Hepatic stellate cell (primary cell): Measurements from ENCODE around the gene PKP4.

Experiments used
- DNase-seq: peaks from one replicate; pipeline ENCODE4 v3.0.0; 2011; ENCODE audit warnings: low spot score

PKP4 gene

DNA sequence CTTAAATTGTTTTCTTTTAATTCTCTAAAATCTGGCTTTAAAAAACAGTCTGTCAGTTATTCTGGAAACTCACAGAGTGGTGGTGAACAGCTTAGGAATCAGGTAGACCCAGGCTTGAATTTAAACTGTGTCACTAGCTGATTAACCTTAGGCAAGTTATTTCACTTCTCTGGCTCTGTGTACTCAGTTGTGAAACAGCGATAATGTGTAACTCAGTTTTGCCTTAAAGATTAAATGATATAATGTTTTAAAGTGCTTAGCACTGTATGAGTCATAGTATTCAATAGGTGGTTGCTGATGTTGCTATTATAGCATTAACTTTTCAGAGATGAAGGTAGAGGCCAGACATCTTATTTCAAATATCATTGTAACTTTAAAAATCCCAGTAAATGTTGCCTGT is 40.7 kb downstream of the PKP4 start:
- no peak for DNase-seq

DNA sequence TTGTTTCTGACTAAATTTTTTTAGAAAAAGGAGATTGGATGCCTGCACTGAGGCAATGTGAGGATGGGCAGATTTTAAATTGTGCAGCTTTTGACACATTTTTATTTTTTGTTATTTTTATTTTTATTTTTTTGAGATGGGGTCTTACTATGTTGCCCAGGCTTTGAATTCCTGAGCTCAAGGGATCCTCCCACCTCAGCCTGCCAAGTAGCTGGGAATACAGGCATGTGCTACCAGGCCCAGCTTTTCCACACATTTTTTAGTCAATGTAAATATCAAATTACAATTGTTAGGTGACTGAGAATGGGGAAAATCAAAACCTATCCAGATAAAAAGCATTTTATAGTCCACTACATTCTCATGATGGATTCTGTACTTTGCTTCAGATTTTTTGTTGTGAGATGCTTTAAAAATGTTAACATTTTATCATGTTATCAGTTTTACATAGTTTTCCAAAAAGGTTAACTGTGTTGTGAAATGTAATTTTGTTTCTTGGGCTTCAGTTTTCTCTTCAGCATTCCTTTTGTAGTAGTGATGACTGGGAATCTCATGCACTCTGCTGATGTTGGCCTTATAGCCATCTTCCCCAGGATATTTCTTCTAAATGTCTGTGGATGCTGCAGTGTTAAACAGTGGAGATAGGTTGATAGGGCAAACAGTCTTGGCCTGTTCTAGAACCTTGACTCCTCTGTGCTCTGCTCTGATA is 41.4 kb downstream of the PKP4 start:
- DNase-seq = peak; percentile 12

DNA sequence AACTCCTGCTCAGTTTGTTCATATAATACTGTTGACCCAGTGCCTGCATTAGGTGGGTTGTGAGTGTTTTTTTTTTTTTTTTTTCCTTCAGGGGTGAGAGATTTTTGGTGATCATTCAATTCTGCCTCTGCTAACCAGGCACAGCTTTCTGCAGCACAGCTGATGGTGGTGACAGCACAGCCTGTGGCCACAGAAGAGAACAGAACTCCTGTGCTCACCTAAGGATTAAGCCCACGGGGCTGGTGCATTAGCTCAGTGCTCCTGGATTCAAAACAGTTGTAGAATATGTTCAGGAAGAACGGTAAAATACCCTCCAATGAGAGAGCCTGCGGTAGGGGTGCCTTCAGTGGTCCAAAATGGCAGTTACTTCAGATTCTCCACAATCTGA is 42.0 kb downstream of the PKP4 start:
- DNase-seq = no peak

DNA sequence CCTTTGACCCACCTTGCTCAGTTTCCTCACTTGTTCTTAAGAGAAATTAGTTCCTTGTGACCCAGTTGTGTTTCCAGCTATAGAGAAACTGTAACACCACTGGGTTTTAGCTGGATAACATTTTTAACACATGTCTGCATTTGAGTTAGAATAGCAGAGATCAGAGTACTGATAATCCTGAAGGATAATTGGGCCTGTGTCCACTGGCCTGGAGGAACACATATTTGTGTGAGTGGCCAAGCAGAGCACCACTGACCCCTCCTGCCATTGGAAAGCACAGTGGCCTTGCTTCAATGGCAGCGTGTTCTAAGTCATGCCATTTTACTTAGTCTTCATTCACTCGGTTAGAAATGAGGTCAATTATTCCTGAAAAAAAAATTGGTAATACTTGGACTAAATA is 42.6 kb downstream of the PKP4 start:
- no peak for DNase-seq

DNA sequence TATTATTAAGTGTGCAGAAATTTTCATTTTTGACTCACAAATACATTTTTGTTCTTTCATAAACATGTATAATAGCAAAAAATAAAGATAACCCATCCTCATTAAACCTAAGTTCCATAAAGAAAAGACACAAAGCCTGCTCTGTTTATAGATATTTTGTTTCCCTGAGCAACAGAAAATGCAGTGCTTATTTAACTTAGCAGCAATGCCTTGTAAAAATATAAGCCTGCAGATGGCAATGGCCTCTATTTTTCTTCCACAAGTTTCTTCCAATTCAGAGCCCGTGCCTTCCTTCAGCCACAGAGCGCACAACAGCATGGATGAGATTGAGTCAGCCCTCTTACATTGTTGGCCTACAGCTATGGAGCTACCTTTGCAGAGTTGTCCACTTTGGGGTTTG is 43.6 kb downstream of the PKP4 start:
- DNase-seq = no peak

DNA sequence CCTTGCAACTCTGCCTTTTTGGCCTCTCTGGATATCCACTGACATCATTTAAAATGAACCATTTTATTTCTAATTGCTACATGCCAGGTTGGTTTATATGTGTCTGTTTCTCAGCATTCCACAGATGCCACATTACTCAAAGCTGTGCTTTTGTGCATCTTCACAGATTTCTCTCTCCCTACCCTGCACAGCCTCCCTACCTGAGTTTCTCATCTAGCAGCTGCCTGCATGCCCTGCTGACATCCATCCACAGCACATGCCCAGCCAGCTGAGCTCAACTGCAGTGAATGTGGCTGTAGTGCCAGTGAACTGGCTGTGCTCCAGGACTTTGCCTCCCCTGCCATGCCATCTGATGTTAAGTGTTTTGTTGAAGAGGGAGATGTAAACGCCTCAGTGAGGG is 44.5 kb downstream of the PKP4 start:
- no peak for DNase-seq

DNA sequence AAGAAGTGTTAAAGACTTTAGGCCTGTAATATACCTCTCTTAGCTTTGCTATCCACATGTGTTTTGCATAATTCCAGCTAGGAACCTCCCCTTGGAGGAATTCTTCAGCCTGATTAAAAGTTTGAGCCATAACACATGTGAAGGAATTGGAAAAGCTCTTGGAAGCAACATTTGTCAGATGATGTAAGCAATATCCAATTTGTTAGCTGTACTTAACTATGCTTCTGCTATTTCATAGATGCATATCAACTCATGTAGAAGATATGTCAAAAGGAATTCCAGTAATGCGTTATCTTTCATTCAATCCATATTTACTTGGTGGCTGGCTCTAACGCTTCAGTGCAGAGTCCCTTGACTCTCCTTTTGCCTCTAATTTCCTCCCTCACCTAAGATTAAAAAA is 46.2 kb downstream of the PKP4 start:
- peak; percentile 43 for DNase-seq

DNA sequence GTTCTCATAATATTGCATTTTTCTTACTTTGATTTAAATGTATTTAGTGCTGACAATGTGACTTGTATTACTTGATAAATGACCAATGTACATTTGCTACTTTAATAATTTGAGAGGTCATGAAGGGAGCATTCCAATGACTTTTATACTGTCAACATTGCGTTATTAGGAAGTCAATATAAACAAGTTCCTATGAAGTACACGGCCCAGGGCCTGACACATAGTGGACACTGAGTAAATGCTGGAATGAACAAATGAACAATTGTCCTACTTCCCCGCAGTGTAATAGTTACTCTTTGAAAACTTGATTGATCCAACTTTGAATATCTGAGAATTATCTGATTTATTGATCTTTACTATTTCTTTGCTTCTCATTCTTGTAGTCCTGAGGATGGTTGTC is 47.3 kb downstream of the PKP4 start:
- DNase-seq = no peak

DNA sequence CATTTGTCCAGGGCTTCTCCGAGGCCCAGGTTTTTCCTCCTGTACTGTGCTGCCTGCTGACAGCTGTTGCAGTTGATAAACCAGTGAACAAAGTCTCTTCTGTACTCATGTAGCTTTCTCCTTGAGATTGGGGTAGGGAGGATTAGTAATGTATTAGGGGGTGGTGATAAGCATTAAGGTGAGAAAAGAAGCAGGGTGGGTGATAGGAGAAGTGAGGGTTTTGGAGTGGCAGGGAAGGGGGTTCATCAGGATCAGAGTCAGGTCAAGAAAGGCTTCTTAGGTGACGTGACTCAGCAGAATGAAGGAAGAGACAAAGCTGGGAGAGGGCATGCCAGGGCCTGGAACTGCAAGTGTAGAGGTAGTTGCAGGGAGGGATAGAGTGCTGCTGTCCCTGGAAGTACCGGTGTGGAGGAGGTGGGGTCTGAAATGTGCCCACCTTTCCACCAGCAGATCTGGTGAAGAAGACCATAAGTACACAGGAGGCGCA is 48.7 kb downstream of the PKP4 start:
- DNase-seq = no peak

DNA sequence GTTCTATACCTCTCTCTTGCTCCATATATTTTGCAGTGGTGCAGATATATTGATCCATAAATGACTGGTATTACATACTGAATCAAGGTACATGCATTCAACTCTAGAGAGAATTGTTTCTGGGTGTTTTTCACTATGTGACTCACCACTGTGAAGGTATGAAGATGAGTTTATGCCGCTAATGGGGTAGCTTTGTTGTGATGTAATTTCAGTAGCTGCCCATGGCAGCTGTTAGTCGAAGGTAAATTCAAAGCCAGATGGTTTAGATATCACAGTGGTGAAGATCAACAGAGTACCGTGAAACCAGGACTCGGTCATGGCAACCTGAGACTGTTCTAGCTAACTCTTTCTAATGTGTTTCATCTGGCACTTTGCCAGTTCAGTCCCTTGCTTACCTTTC is 50.4 kb downstream of the PKP4 start:
- DNase-seq = no peak

DNA sequence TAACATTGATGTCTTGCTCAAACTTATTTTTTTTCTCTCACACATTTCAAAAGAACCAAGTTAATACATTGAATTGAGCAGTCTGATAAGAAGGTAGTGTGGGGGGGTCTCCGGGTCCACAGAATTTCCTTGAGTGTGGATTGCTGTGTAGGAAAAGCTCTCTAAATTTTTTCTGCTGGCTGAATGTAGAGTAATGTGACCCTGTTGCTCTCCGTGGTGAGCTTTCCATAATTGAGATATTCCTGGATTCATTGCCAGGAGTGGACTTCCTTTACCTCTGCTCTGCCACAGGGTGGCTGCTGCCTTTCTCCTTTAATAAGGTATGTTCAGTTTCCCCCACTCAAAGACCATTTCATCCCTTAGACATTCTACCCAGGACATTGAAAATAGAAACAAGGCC is 50.9 kb downstream of the PKP4 start:
- no peak for DNase-seq

DNA sequence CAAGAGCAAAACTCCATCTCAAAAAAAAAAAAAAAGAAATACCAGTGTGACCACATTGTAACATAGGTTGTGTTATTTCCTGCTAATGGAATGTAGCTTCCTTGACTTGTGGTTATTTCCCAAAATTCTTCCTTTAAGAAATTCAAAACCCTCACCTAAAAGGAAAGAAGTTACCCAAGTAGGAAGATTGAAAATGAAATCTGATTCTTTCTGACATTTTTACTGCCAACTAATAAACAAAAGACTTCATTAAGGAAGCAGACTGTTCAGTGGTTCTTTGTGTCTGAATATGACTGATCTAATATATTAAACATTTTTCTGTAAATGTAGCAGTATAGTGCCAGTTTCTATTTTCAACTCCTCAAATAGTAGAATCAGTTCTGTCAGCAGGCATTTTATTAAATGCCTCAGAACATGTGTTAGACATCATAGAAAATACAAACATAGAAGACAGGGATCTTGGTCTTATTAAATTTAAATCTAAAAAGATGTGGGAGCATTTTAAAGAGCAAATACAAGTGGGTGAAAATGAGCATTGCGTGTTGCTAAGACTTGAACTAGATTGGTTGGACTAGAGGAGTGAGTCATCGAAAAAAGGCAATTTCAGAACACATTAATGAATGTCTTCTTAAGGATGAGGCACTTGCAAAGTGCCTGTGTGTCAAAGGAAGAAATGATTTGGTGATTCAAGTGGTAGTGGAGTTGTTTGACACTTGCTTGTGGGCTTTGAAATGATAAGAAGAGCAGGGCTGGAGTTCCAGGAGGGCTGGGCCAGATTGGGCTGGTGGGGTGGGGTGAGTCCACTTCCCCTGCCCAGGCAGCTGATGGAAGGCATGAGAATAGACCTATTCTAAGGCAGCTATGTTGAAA is 53.4 kb downstream of the PKP4 start:
- no peak for DNase-seq

DNA sequence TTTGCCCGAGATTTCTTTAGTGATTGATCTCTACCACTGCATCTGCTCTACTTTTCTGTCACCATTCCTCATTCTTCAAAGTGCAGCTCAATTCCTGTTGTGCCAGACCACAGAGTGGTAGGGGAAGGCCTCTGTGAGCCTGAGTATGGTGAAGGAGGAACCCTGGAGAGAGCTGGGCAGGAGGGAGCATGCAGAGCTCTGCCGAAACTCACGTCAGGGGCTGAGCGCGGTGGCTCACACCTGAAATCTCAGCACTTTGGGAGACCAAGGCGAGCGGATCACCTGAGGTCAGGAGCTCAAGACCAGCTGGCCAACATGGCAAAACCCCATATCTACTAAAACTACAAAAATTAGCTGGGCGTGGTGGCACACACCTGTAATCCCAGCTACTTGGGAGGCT is 54.1 kb downstream of the PKP4 start:
- DNase-seq = no peak

DNA sequence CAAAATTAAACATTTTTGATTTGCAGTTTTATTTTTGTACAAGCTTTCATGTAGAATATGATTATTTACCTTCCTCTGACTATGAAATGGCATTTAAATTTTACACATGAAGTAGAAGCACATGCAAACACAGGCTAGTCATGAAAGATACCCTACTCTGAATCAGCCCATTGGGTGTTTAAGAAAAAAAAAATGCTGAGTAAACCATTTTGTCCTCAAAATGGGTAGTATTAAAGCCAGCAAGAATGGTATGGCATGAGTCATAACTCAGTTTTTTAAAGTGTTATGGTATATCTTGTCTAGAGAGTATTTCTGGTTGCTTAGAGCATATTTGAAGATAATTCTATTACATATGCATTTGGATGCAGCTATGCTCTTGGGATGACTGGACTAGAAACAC is 55.0 kb downstream of the PKP4 start:
- DNase-seq = no peak

DNA sequence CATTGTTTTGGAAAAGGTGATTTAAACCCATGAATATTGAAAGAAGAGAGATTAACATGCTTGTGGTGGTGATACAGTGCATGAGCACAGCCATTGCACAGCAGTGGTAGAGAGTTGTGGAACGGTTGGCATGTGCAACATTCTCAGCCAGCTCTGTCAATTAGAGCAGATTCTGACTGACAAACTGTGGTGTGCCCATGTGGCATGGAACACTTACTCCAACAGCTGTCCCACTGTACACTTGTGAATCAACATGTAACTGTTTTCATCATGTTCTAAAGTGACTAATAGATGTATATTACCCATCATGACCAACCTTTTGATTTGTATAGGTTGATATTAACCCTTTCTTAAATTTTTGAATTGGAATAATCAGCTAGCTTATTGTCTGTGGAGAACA is 55.6 kb downstream of the PKP4 start:
- no peak for DNase-seq

DNA sequence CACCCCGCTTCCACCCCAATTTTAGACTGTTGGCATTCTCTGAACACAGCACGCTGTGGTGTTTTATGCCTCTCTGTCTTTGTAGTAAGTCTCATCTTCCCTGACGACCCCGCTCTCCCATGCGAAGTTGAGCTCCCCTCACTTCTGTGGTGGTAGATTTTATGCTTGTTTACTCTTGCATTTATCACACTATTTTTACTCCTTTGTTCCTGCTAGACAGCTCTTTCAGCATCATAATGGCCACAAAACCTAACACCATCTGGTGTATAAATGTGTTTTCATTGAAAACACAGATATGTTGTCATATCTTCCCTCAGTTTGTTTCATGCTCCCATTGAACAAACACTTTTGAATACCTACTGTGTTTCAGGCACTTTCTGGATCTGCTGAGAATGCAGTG is 57.1 kb downstream of the PKP4 start:
- no peak for DNase-seq

DNA sequence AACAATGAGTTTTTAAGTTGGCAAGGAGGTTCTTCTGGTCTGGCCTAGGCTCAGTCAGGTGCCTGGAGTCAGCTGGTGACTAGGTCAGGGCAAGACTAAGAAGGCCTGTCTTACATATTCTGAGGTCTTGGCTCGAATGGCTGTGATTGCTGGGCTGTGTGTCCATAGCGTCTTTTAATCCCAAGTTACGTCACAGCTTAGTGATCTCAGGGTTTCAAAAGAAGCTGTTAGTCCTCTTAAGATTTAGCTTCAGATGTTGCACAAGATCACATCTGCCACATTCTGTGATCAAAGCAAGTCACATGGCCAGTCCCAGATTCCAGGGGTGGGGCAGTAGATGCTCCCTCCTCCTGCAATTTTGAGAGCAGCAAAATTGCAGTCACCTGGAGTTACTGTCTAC is 61.3 kb downstream of the PKP4 start:
- no peak for DNase-seq

DNA sequence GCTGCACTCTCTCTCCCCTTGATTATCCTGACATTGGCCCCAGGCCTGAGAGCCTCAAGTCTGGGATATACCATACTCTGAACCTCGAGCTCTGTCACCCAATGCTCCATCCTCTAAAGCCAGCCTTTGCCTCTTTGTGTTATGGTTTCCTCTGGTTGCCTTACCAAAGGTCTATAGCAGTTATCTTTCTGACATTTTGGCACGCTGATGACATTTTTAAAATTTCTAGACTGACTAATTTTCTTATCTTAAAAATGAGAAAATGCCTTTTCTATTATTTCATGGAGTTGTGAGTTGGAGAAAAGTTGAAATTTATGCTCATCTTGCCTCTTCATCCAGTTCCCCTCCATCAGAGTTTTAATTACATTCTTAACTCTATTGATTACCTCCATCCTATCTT is 62.7 kb downstream of the PKP4 start:
- no peak for DNase-seq

DNA sequence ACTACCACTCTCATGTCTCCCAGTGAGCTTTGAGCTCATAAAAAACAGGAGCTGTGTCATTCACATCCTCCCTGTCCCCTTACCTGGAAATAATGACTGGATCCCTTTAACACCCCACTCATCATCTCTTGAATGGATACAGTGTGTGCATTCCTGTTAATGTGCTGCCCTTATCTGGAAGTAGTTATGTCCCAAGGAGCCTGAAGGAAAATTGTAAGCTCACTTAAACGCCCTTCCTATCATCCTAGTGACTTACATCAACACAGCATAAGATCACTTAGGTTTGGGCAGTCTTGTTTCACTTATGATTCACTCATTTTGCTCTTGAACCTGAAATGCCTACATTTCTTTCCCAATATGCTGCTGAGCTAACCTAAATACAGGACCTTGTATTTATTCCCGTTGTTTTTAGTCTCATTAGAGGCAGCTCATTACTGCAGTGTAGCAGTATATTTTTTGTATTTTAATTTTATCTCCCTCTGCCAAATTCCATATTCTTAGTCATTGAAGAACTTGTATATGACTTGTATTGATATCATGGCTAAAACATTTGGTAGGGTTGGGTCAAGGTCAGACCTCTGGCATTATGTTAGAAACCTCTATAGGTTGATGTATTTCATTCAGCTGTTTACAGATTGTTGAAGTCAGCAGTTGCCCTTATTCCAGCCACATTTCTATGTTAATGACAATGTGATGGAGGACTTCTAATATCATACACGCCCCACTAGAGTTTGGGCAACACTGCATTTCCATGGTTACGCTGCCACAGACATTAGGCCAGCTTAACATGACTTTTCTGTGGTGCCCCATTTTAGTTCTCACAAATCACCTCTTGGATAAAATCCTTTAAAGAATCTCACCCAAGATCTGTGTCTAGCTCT is 72.9 kb downstream of the PKP4 start:
- DNase-seq = peak; percentile 11

DNA sequence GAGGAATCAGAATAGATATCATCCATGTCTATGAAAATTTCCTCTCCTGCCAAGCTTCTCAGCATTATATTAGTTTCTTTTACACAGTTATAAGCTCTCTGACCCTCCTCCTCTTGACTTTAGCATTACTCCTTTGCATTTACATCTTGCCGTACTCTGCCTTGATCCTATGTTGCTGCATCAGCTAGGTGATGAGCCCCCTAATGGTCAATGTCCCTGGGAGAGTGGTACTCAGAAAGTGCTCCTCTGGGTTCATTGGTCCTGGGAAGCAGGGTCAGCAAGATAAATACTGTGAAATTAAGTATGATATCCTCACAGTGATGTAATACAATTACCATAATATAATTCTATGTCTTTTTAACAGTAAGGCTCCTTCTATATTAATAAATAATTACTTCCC is 74.1 kb downstream of the PKP4 start:
- DNase-seq = no peak

DNA sequence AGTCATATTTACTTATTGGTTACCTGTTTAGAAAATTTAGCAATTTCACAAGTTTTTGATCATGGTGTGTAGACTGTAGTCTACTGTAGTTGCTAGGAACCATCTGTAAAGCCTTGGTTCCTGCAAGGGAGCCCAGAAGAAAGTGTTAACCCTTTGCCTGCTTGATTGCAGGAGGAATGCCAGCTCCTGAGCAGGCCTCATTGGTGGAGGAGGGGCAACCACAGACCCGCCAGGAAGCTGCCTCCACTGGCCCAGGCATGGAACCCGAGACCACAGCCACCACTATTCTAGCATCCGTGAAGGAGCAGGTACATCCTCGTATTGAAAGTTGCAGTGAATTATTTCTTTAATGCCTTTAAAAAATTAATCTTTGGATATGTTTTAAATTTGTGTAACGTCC is 76.3 kb downstream of the PKP4 start:
- no peak for DNase-seq

DNA sequence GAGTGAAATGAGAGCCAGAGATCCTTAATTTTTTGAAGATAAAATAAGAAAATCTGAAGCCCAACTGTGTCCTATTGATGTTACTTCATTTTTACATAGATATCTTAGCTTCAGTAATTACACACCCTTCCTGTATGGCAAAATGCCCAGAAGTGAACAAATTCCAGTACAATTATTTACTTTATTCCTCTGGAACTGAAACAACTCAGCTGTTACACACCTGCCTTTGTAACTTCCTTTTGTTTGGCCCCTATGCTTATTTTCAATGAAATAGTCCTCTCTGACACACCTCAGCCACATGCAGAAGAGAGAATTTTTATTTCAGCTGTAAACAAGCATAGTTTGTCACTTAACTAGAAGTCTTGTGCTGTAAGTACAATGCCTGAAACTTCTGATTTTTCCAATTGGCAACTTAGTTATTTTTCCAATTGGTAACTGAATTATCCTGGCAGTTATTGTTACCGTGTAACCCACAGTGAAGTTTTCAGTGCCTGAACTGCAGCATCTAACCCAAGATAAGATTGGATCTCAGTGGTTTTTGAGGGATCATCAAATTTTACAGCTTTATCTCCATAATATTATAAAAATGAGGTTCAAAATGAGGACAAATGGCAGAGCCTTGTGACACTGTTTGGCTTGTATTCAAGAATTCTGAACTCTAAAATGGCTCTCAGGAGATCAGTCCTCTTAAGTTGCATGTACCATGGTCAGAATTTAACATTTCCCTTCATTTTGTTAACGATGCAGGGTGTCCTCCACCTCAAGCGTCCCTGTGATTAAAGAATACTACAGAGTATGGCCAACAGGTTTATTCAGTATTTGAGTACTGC is 82.6 kb downstream of the PKP4 start:
- no peak for DNase-seq
